Measurements from ENCODE around the gene SAMD4B. TPM values are rescaled to one million over a fixed set of nuclear protein-coding genes. Genes with fewer than 3 reads are reported as not detected.

The SAMD4B gene
- total and polyA plus RNA-seq, 4 donors: 77.6 to 103 (median 86.8) TPM

DNA sequence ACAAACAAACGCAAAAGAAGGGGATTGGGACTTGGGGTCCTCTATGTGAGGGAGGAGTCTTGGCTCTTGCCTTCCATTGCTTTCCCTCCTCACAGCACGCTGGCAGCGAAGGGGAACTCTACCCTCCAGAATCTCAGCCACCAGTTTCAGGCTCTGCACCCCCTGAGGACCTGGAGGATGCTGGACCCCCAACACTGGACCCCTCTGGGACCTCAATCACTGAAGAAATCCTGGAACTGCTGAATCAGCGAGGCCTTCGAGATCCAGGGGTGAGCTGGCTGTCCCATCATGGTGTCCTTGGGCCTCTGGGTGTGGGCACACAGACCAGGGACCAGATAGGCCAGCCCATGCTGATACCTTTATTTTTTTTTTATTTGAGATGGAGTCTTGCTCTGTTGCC lies 79.8 kb downstream of the SAMD4B start:
- DNase-seq: no peak
- Histone ChIP-seq H3K9ac (ENCODE audit: insufficient read depth in 1 of 2, low read length in 2 of 2) (no peak overlapping the region), H3K27me3 (ENCODE audit: control insufficient read depth in 3 of 3, insufficient read depth in 3 of 3, low read length in 2 of 3) (no peaks in the 10 kb centered on the region), H3K4me1 (ENCODE audit: control insufficient read depth in 5 of 5, insufficient read depth in 5 of 5, low read length in 5 of 5) (no peaks in the 10 kb centered on the region), H3K36me3 (ENCODE audit: control insufficient read depth in 4 of 4, insufficient read depth in 4 of 4, low read length in 4 of 4) (peaks cover 4 to 35% (median 31%) of the 10 kb centered on the region in 4 donors), H3K27ac (ENCODE audit: low read depth in 1 of 2, low read length in 1 of 2) (no peak overlapping the region), H3K4me3 (no peak overlapping the region), H3K9me3 (ENCODE audit: control insufficient read depth in 4 of 4, insufficient read depth in 3 of 4, low read length in 3 of 4) (no peaks in the 10 kb centered on the region)
- ATAC-seq (ENCODE audit: insufficient read depth, low FRiP score): no peak
- WGBS, 2 donors: 95 to 98% methylated on average over 5 of the region's 5 CpGs
- TF ChIP-seq, protein P1, sequence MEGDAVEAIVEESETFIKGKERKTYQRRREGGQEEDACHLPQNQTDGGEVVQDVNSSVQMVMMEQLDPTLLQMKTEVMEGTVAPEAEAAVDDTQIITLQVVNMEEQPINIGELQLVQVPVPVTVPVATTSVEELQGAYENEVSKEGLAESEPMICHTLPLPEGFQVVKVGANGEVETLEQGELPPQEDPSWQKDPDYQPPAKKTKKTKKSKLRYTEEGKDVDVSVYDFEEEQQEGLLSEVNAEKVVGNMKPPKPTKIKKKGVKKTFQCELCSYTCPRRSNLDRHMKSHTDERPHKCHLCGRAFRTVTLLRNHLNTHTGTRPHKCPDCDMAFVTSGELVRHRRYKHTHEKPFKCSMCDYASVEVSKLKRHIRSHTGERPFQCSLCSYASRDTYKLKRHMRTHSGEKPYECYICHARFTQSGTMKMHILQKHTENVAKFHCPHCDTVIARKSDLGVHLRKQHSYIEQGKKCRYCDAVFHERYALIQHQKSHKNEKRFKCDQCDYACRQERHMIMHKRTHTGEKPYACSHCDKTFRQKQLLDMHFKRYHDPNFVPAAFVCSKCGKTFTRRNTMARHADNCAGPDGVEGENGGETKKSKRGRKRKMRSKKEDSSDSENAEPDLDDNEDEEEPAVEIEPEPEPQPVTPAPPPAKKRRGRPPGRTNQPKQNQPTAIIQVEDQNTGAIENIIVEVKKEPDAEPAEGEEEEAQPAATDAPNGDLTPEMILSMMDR (IDR thresholded peaks at IDR 0.05; ENCODE audit: control extremely low read depth, extremely low read depth): no peak

DNA sequence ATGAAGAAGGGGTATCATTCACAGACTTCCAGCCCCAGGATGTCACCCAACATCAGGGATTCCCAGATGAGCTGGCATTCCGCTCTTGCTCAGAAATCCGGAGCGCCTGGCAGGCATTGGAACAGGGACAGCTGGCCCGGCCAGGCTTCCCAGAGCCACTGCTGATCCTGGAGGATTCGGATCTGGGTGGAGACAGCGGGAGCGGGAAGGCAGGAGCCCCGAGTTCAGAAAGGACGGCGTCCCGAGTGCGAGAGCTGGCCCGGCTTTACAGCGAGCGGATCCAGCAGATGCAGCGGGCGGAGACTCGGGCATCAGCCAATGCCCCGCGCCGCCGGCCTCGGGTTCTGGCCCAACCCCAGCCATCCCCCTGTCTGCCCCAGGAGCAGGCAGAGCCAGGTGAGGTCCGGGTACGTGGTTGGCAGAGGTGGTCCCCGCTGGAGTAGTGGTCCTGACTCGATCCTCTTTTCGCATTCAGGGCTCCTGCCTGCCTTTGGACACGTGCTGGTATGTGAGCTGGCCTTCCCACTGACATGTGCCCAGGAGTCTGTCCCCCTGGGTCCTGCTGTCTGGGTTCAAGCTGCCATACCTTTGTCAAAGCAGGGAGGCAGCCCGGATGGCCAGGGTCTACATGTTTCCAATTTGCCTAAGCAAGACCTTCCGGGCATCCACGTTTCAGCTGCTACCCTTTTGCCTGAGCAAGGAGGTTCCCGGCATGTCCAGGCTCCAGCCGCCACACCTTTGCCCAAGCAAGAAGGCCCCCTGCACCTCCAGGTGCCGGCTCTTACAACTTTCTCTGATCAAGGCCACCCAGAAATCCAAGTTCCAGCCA lies 81.3 kb downstream of the SAMD4B start:
- WGBS, 2 donors: 91 to 93% methylated on average over 35 of the region's 35 CpGs
- Histone ChIP-seq H3K36me3 (ENCODE audit: control insufficient read depth in 4 of 4, insufficient read depth in 4 of 4, low read length in 4 of 4) (peaks cover 4 to 31% (median 26%) of the 10 kb centered on the region in 4 donors), H3K27me3 (ENCODE audit: control insufficient read depth in 3 of 3, insufficient read depth in 3 of 3, low read length in 2 of 3) (no peaks in the 10 kb centered on the region), H3K9ac (ENCODE audit: insufficient read depth in 1 of 2, low read length in 2 of 2) (no peak overlapping the region), H3K4me1 (ENCODE audit: control insufficient read depth in 5 of 5, insufficient read depth in 5 of 5, low read length in 5 of 5) (peaks cover 0 to 6% (median under 1%) of the 10 kb centered on the region in 5 donors), H3K9me3 (ENCODE audit: control insufficient read depth in 4 of 4, insufficient read depth in 3 of 4, low read length in 3 of 4) (no peaks in the 10 kb centered on the region), H3K4me3 (no peak overlapping the region), H3K27ac (ENCODE audit: low read depth in 1 of 2, low read length in 1 of 2) (no peak overlapping the region)
- no peak for ATAC-seq (ENCODE audit: insufficient read depth, low FRiP score)
- TF ChIP-seq, protein P1 (IDR thresholded peaks at IDR 0.05; ENCODE audit: control extremely low read depth, extremely low read depth): no peak
- DNase-seq: no peak

DNA sequence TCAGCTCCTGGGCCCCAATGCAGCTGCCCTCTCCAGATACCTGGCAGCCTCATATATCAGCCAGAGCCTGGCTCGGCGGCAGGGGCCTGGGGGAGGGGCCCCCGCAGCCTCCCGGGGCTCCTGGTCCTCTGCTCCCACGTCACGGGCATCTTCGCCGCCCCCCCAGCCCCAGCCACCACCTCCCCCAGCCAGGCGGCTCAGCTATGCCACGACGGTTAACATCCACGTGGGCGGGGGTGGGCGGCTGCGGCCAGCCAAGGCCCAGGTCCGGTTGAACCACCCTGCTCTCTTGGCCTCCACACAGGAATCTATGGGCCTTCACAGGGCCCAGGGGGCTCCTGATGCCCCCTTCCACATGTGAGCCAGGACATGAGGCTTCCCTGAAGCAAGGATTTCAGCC lies 82.7 kb downstream of the SAMD4B start:
- DNase-seq: no peak
- WGBS, 2 donors: 82 to 86% methylated on average over 16 of the region's 16 CpGs
- no peak overlapping the region for H3K27ac ChIP-seq (ENCODE audit: low read depth in 1 of 2, low read length in 1 of 2)

More for the DNA sequence above, 82.7 kb downstream of the SAMD4B start:
- TF ChIP-seq, protein P1 (IDR thresholded peaks at IDR 0.05; ENCODE audit: control extremely low read depth, extremely low read depth): no peak
- Histone ChIP-seq H3K27me3 (ENCODE audit: control insufficient read depth in 3 of 3, insufficient read depth in 3 of 3, low read length in 2 of 3) (no peaks in the 10 kb centered on the region), H3K4me1 (ENCODE audit: control insufficient read depth in 5 of 5, insufficient read depth in 5 of 5, low read length in 5 of 5) (peaks cover 0 to 13% (median 7%) of the 10 kb centered on the region in 5 donors), H3K9me3 (ENCODE audit: control insufficient read depth in 4 of 4, insufficient read depth in 3 of 4, low read length in 3 of 4) (no peaks in the 10 kb centered on the region), H3K36me3 (ENCODE audit: control insufficient read depth in 4 of 4, insufficient read depth in 4 of 4, low read length in 4 of 4) (peaks cover 0 to 25% (median 19%) of the 10 kb centered on the region in 4 donors), H3K4me3 (no peak overlapping the region), H3K9ac (ENCODE audit: insufficient read depth in 1 of 2, low read length in 2 of 2) (no peak overlapping the region)
- no peak for ATAC-seq (ENCODE audit: insufficient read depth, low FRiP score)
